Body of pancreas (tissue), 4 donors: ENCODE measurements around the gene SYNGR3. TPM values are rescaled to one million over a fixed set of nuclear protein-coding genes. Genes with fewer than 3 reads are reported as not detected.

Source experiments
- ATAC-seq: fragments of 150-250 bp; one replicate; pipeline ENCODE4 v1.9.1; 2016
- DNase-seq, 4 donors: peaks; one replicate each; pipeline ENCODE4 v3.0.0-alpha.2; 2019
- H3K27ac ChIP-seq, 4 donors: fragments of 200-600 bp; sonication (generic); 1 replicate in 3 of 4; 2 replicates in 1 of 4; pipeline versions ENCODE4 v1.5.1 to v1.6.1; 2016 to 2019; ENCODE audit warnings: mild to moderate bottlenecking in 1 of 4, mixed read lengths in 1 of 4, moderate library complexity in 1 of 4
- H3K27me3 ChIP-seq, 2 donors: fragments of 200-600 bp; sonication (generic); one replicate each; pipeline ENCODE4 v1.6.0; 2016; ENCODE audit warnings: mild to moderate bottlenecking in 1 of 2
- H3K36me3 ChIP-seq, 2 donors: fragments of 200-600 bp; sonication (generic); replicated peaks in 1 of 2; 2 replicates each; pipeline ENCODE4 v1.5.1; 2016; ENCODE audit warnings: low read depth in 2 of 2; ENCODE audit not compliant: insufficient read depth in 1 of 2
- H3K4me1 ChIP-seq: fragments of 200-600 bp; sonication (generic); one replicate; pipeline ENCODE4 v1.6.0; 2016
- H3K4me3 ChIP-seq, 2 donors: fragments of 200-600 bp; sonication (generic); 1 replicate in 1 of 2; 2 replicates in 1 of 2; pipeline ENCODE4 v1.5.1; 2016 to 2019
- H3K9me3 ChIP-seq, 3 donors: fragments of 200-600 bp; sonication (generic); 1 replicate in 2 of 3; 2 replicates in 1 of 3; pipeline ENCODE4 v1.5.1; 2016
- POLR2A ChIP-seq, 3 donors: fragments of 450-650 bp; IDR thresholded peaks; one replicate each; pipeline ENCODE4 v1.6.1; 2016; ENCODE audit warnings: antibody characterized with exemption in 3 of 3, mild to moderate bottlenecking in 2 of 3
- WGBS, 2 donors: methylation state at CpG; one replicate each; pipeline ENCODE4 v1.1.5; 2017; 5-methylcytosine and 5-hydroxymethylcytosine counted together
- intact Hi-C: fragments of 100-400 bp; cut with DNase I; formaldehyde crosslinking; loops from one replicate; pipeline ENCODE4 v1.15.1; 2023
- total RNA-seq, 2 donors: library from RNA; depleted of rRNA; stranded (reverse); fragments of >200 nt; gene quantifications; one replicate each; pipeline ENCODE4 v1.1.0, GENCODE V29; 2016
- TF ChIP-seq, protein P1 (sequence below), 7 experiments: fragments of 450-650 bp in 4 of 7; fragments of 200-600 bp in 3 of 7; sonication (generic) in 3 of 7; IDR thresholded peaks; one replicate each; pipeline ENCODE4 v1.5.1; 2016 to 2019; ENCODE audit warnings: antibody characterized with exemption in 7 of 7

SYNGR3 gene
- total RNA-seq, 2 donors from 2014 or later, result 0.33 to 1.6 TPM

DNA sequence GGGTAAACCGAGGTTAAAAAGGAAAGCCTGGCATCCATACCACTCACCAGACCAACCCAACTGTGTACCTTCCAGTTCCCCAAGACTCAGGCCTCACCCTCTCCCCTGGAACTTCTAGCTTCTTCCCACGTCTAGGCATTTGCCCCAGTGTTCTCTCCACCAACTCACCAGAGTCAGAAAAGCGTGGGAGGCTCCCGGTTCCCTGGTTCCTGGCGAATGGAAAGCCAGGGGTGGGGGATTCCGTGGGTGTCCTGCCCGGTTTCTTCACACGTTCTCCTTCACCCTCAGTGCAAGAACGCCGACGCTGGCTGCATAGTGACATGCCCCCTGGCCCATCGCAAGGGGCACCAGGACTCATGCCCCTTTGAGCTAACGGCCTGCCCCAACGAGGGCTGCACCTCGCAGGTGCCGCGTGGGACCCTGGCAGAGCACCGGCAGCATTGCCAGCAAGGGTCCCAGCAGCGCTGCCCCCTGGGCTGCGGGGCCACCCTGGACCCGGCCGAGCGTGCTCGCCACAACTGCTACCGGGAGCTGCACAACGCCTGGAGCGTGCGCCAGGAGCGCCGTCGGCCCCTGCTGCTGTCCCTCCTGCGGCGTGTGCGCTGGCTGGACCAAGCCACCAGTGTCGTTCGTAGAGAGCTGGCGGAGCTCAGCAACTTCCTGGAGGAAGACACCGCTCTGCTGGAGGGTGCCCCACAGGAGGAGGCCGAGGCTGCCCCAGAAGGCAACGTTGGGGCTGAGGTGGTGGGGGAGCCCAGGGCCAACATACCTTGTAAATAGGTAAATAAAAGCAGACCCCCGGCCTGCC, 21.4 kb upstream of the SYNGR3 start:
- no peak for TF ChIP-seq POLR2A (IDR thresholded peaks at IDR 0.05)
- TF ChIP-seq, protein P1, sequence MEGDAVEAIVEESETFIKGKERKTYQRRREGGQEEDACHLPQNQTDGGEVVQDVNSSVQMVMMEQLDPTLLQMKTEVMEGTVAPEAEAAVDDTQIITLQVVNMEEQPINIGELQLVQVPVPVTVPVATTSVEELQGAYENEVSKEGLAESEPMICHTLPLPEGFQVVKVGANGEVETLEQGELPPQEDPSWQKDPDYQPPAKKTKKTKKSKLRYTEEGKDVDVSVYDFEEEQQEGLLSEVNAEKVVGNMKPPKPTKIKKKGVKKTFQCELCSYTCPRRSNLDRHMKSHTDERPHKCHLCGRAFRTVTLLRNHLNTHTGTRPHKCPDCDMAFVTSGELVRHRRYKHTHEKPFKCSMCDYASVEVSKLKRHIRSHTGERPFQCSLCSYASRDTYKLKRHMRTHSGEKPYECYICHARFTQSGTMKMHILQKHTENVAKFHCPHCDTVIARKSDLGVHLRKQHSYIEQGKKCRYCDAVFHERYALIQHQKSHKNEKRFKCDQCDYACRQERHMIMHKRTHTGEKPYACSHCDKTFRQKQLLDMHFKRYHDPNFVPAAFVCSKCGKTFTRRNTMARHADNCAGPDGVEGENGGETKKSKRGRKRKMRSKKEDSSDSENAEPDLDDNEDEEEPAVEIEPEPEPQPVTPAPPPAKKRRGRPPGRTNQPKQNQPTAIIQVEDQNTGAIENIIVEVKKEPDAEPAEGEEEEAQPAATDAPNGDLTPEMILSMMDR (IDR thresholded peaks at IDR 0.05), result no peak
- 78 to 93% methylated on average over 3 to 28 of the region's 41 CpGs for WGBS, 2 donors

DNA sequence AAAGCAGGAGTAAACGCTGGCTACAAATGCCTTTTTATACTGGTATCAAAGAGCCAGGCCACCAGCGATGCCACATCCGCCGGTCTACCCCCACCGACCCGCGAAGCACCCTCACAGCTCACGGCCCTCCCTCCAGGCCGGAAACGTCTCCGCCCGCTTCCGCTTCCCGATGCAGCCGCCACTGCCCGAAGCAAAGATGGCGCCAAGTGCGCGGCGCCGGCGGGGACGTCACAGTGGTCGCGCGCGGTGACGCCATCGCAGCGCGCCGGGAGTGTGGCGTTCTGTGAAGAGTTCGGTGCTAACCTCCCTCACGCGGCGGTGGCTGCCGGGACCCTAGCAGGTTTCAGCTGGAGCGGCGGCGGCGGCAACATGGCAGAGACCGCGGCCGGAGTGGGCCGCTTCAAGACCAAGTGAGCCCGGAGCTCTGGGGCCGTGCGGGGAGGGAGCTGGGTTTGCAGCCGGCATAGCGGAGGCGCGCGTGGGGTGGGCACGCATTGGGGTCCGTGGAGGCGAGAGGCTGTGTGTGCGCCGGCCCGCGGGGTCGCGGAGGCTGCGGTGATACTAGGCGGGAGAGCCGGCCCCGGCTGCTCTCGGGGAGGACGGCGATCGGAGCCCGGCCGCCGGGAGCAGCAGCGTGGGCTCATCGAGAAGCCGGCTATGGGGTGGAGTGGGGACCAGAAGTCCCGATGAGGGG, 17.8 kb upstream of the SYNGR3 start, which contains the start of gene TBL3:
Gene TBL3 (plus strand): TSS at position 258 of the 694 bp plus-strand sequence. CDS start 112 bp downstream, at position 370.
- no peaks in the 10 kb centered on the region for H3K27me3 ChIP-seq
- peak within 1 kb of the TSS; percentile 76 to 96 (median 92) for H3K27ac ChIP-seq
- TF ChIP-seq POLR2A (IDR thresholded peaks at IDR 0.05), result peak; percentile 80 to 95 (median 95)
- TF ChIP-seq, protein P1 (IDR thresholded peaks at IDR 0.05), result peak in 2 of 7 experiments; percentile 11 to 38
- peak within 1 kb of the TSS; percentile 62 to 94 for H3K4me3 ChIP-seq
- ATAC-seq (peak; percentile 95), DNase-seq (peak; percentile 92 to 94 (median 94))
- H3K4me1 ChIP-seq, result peaks cover 28% of the 10 kb centered on the region
- peaks cover 0 to 15% of the 10 kb centered on the region in 2 donors for H3K36me3 ChIP-seq
- intact Hi-C loops, result no loop called here
- WGBS, 2 donors, result 0% methylated on average over 3 to 66 of the region's 78 CpGs
- H3K9me3 ChIP-seq, result no peaks in the 10 kb centered on the region

More for the DNA sequence above, 21.4 kb upstream of the SYNGR3 start:
- Histone ChIP-seq H3K9me3 (no peaks in the 10 kb centered on the region), H3K27ac (no peak overlapping the region), H3K4me3 (no peak overlapping the region), H3K36me3 (no peaks in the 10 kb centered on the region), H3K27me3 (no peaks in the 10 kb centered on the region), H3K4me1 (peaks cover 34% of the 10 kb centered on the region)
- DNase-seq, result no peak
- intact Hi-C loops, result no loop called here
- ATAC-seq, result no peak

DNA sequence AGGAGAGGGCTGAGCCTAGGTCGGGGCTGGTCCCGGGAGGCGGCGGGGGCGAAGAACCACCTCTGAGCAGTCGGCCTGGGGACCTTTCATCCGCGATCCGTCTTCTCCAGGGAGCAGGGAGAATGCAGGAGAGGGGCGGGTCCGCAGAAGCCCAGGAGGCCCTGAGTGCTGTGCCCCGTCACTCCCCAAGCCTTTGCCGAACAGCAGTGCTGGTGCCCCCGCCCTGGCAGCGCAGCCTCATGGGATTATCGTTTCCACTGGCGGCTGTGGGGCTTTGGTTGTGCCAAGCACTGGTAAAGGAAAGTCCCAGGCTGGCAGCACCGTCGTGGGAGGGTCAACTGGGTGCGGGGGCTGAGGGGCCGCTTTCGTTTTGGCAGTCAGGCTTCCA, 17.3 kb upstream of the SYNGR3 start:
- 2 to 4% methylated on average over 5 to 22 of the region's 22 CpGs for WGBS, 2 donors
- intact Hi-C loops, result no loop called here
- Histone ChIP-seq H3K27me3 (no peaks in the 10 kb centered on the region), H3K36me3 (peaks cover 0 to 19% of the 10 kb centered on the region in 2 donors), H3K4me3 (peak overlapping the region; percentile 62 to 94), H3K27ac (peak overlapping the region in 2 of 4 donors; percentile 76 to 89), H3K4me1 (peaks cover 28% of the 10 kb centered on the region), H3K9me3 (no peaks in the 10 kb centered on the region)
- no peak for ATAC-seq
- TF ChIP-seq POLR2A (IDR thresholded peaks at IDR 0.05), result no peak
- TF ChIP-seq, protein P1 (IDR thresholded peaks at IDR 0.05), result no peak
- DNase-seq, result peak in 1 of 4 donors; percentile 27

DNA sequence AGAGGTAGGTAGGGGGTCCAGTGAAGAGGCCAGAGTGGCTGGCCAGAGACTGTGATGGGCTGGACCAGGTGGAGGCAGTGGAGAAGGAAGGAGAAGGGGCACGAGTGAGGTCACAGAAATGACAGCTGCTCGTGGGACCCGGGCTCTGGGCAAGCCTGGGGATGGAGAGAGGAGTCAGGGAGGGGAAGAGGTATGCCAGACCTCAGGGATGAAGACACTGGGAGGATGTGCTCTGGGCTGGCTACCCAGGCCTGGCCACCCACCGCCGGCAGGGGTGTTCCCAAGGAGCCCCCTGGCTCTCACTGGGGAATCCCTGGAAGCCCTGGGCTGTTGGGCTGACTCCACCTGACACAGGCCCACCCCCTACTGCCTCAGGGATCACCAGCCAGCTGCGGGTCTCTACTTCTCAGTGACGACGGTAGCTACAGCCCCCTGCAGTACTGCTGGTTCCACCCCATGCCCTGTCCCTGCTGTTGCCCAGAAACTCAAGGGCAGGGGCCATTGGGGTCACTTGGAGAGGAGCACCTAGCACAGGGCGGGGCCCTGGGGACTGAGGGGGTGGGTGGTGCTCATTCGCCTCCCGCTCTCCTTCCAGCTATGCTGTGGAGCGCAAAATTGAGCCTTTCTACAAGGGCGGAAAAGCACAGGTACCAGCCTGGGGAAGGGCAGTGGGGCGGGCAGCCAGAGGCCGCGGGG, 16.2 kb upstream of the SYNGR3 start:
- peak in 1 of 4 donors; percentile 12 for DNase-seq
- no peak for ATAC-seq
- Histone ChIP-seq H3K36me3 (peaks cover 0 to 20% of the 10 kb centered on the region in 2 donors), H3K4me3 (no peak overlapping the region), H3K4me1 (peaks cover 34% of the 10 kb centered on the region), H3K9me3 (no peaks in the 10 kb centered on the region), H3K27ac (no peak overlapping the region), H3K27me3 (no peaks in the 10 kb centered on the region)
- intact Hi-C loops, result no loop called here
- WGBS, 2 donors, result 80 to 84% methylated on average over 12 to 14 of the region's 16 CpGs
- TF ChIP-seq POLR2A (IDR thresholded peaks at IDR 0.05), result no peak
- TF ChIP-seq, protein P1 (IDR thresholded peaks at IDR 0.05), result no peak
